K562 (cell line): ENCODE results near the gene FAM167B. TPM values are rescaled to one million over a fixed set of nuclear protein-coding genes. Genes with fewer than 3 reads are reported as not detected.
A peak's percentile ranks its signal among the peaks of the same experiment; 100 is the strongest.

Experiments used
- ATAC-seq: fragments of 200-7000 bp; cut with Tn5 transposase; 3 replicates; pipeline ENCODE4 v1.9.1; 2020; ENCODE audit warnings: moderate library complexity
- BruUV-seq: library from RNA; stranded (reverse); fragments of 400-500 nt; replicated peaks from 2 replicates; lab custom pipeline; 2021; lab: Mats Ljungman, UMichigan
- CTCF ChIA-PET: fragments of 300-600 bp; formaldehyde crosslinking; extraction: SDS; loops from one replicate; lab custom pipeline; 2021; ENCODE audit warnings: low intra/inter-chr PET ratio; lab: Yijun Ruan, JAX
- POLR2A ChIA-PET: fragments of 300-600, 350-650 bp; sonication (Branson Sonifier 250); formaldehyde crosslinking; extraction: SDS; loops from one replicate; lab custom pipeline; 2021; ENCODE audit warnings: antibody characterized with exemption, inconsistent platforms; lab: Yijun Ruan, JAX
- DNase-seq, 4 experiments: peaks; one replicate each; pipeline versions ENCODE4 v3.0.0 to v3.0.0-alpha.2; 2011 to 2018; ENCODE audit warnings: low spot score in 3 of 4, mixed read lengths in 3 of 4; ENCODE audit errors: extremely low read depth in 1 of 4
- FAIRE-seq: peaks from 2 replicates; lab custom pipeline; 2011; peaks lifted over from hg19 to GRCh38; lab: Jason Lieb, UNC
- H2AFZ ChIP-seq: 2 replicates; pipeline ENCODE4 v1.6.0; 2011; ENCODE audit warnings: low read depth, low read length, control low read depth, inconsistent platforms
- H3K27ac ChIP-seq: fragments of 200-600 bp; 3 replicates; pipeline ENCODE4 v1.8.0; 2011; ENCODE audit warnings: low read depth, mild to moderate bottlenecking, control low read depth, inconsistent platforms, low read length, moderate library complexity, mixed read lengths; ENCODE audit errors: extremely low read depth
- H3K27me3 ChIP-seq, 2 experiments: fragments of 300-600 bp in 1 of 2; 2 replicates in 1 of 2; 3 replicates in 1 of 2; pipeline versions ENCODE4 v1.6.0 to v1.8.0; 2011; ENCODE audit warnings: inconsistent platforms in 2 of 2, low read length in 2 of 2, mild to moderate bottlenecking in 1 of 2, mixed read lengths in 1 of 2, moderate library complexity in 1 of 2; ENCODE audit not compliant: control insufficient read depth in 2 of 2, insufficient read depth in 2 of 2
- H3K36me3 ChIP-seq: fragments of 300-600 bp; 3 replicates; pipeline ENCODE4 v1.8.0; 2011; ENCODE audit warnings: mild to moderate bottlenecking, low read length, inconsistent platforms; ENCODE audit not compliant: control insufficient read depth, insufficient read depth
- H3K4me1 ChIP-seq, 2 experiments: fragments of 200-600 bp in 1 of 2; replicated peaks in 1 of 2; 2 replicates in 1 of 2; 3 replicates in 1 of 2; pipeline versions ENCODE4 v1.5.1 to v1.8.0; 2011; ENCODE audit warnings: inconsistent platforms in 2 of 2, low read length in 2 of 2, mild to moderate bottlenecking in 1 of 2, mixed read lengths in 1 of 2, moderate library complexity in 1 of 2; ENCODE audit not compliant: control insufficient read depth in 2 of 2, insufficient read depth in 2 of 2
- H3K4me2 ChIP-seq: 2 replicates; pipeline ENCODE4 v1.6.1; 2011; ENCODE audit warnings: low read length, control low read depth, inconsistent platforms, mixed read lengths; ENCODE audit not compliant: insufficient read depth
- H3K4me3 ChIP-seq: fragments of 200-600 bp; sonication (generic), shearing (Covaris generic); 2 replicates; pipeline ENCODE4 v1.5.1; 2016; ENCODE audit warnings: control low read depth, inconsistent platforms
- H3K79me2 ChIP-seq: fragments of 200-600 bp; 3 replicates; pipeline ENCODE4 v1.8.0; 2011; ENCODE audit warnings: low read length, inconsistent platforms; ENCODE audit not compliant: control insufficient read depth, insufficient read depth
- H3K9ac ChIP-seq, 2 experiments: 2 replicates each; pipeline versions ENCODE4 v1.6.0 to v1.6.1; 2011; ENCODE audit warnings: low read depth in 2 of 2, low read length in 2 of 2, control low read depth in 1 of 2, inconsistent platforms in 1 of 2, mild to moderate bottlenecking in 1 of 2, mixed read lengths in 1 of 2; ENCODE audit not compliant: insufficient read depth in 1 of 2
- H3K9me1 ChIP-seq: one replicate; pipeline ENCODE4 v1.6.0; 2011; ENCODE audit warnings: inconsistent platforms, mild to moderate bottlenecking, low read length, moderate library complexity; ENCODE audit not compliant: control insufficient read depth, insufficient read depth
- H3K9me3 ChIP-seq: replicated peaks from 2 replicates; pipeline ENCODE4 v1.5.1; 2011; ENCODE audit warnings: low read depth, low read length, inconsistent platforms; ENCODE audit not compliant: control insufficient read depth, insufficient read depth
- H4K20me1 ChIP-seq: replicated peaks from 2 replicates; pipeline ENCODE4 v1.6.1; 2011; ENCODE audit warnings: low read length, inconsistent platforms, mixed read lengths; ENCODE audit not compliant: control insufficient read depth, insufficient read depth
- BHLHE40 ChIP-seq: IDR thresholded peaks from 2 replicates; pipeline ENCODE4 v1.6.1; 2011; ENCODE audit warnings: low read length, improper control_type of control experiment
- CREM ChIP-seq: IDR thresholded peaks from 2 replicates; pipeline ENCODE4 v1.6.1; 2014; ENCODE audit warnings: antibody characterized with exemption, low read depth
- CXXC5 ChIP-seq: fragments of 250-450 bp; sonication (Bioruptor Pico); IDR thresholded peaks from 2 replicates; pipeline ENCODE4 v1.8.0; 2022; ENCODE audit warnings: inconsistent platforms, mild to moderate bottlenecking, moderate library complexity
- MYC ChIP-seq, 2 experiments: fragments of 250-450 bp in 1 of 2; sonication (Bioruptor Pico) in 1 of 2; IDR thresholded peaks; 2 replicates each; pipeline versions ENCODE4 v1.5.1 to v1.6.1; 2012 to 2021; ENCODE audit warnings: low read depth in 2 of 2, borderline replicate concordance in 1 of 2, improper control_type of control experiment in 1 of 2, low read length in 1 of 2, mild to moderate bottlenecking in 1 of 2, moderate library complexity in 1 of 2
- POLR2A ChIP-seq: fragments of 450-650 bp; conservative IDR thresholded peaks from 2 replicates; pipeline ENCODE4 v1.6.1; 2016
- RFX5 ChIP-seq: IDR thresholded peaks from 2 replicates; pipeline ENCODE4 v1.6.1; 2011; ENCODE audit warnings: low read depth, mild to moderate bottlenecking, improper control_type of control experiment, low read length
- TEAD4 ChIP-seq, 2 experiments: sonication (generic) in 1 of 2; formaldehyde crosslinking in 1 of 2; IDR thresholded peaks; 2 replicates each; pipeline versions ENCODE4 v1.6.1 to v1.8.0; 2012 to 2022; ENCODE audit warnings: borderline replicate concordance in 1 of 2, inconsistent platforms in 1 of 2, low read length in 1 of 2, mild to moderate bottlenecking in 1 of 2, missing genetic modification reagents in 1 of 2
- ZNF407 ChIP-seq: fragments of 450-650 bp; IDR thresholded peaks from 2 replicates; pipeline ENCODE4 v1.6.1; 2016; ENCODE audit warnings: low read depth
- ZNF431 ChIP-seq: sonication (generic); formaldehyde crosslinking; IDR thresholded peaks from 2 replicates; pipeline ENCODE4 v1.8.0; 2022; ENCODE audit warnings: mild to moderate bottlenecking, missing genetic modification reagents
- ZNF551 ChIP-seq: fragments of 250-450 bp; sonication (Bioruptor Pico); IDR thresholded peaks from 2 replicates; pipeline ENCODE4 v1.5.0; 2021; ENCODE audit warnings: mild to moderate bottlenecking, moderate library complexity
- WGBS: fragments of 100-300 bp; shearing (Covaris generic); methylation state at CpG from one replicate; pipeline ENCODE4 v1.1.6; 2016; ENCODE audit warnings: low coverage, mixed read lengths; ENCODE audit not compliant: insufficient coverage; ENCODE audit errors: missing lambda C conversion rate; 5-methylcytosine and 5-hydroxymethylcytosine counted together
- in situ Hi-C: fragments of 300-500 bp; cut with MboI; formaldehyde crosslinking; loops from 4 replicates; pipeline ENCODE4 v1.15.0; 2018; ENCODE audit warnings: inconsistent platforms, mixed read lengths
- intact Hi-C: fragments of 100-400 bp; cut with micrococcal nuclease; formaldehyde crosslinking; loops from 2 replicates; pipeline ENCODE4 v1.14.2; 2022
- polyA plus RNA-seq, 8 experiments: library from polyadenylated mRNA; depleted of rRNA in 4 of 8; stranded (reverse) in 5 of 8; unstranded in 3 of 8; fragments of >200 nt; fragmentation: Nextera tagmentation in 2 of 8; fragmentation: Illumina TruSeq in 1 of 8; extraction: Ambion mirVana in 2 of 8; extraction: Trizol in 1 of 8; gene quantifications; 2 replicates each; pipeline versions ENCODE4 v1.2.1 to v1.2.3, GENCODE V29; 2011 to 2014; ENCODE audit warnings: inconsistent platforms in 1 of 8, missing spikeins in 1 of 8
- total RNA-seq, 7 experiments: library from RNA; depleted of rRNA in 6 of 7; stranded (reverse); fragments of >200 nt in 6 of 7; fragmentation: Illumina TruSeq in 2 of 7; extraction: Trizol in 2 of 7; gene quantifications; 2 replicates each; pipeline versions ENCODE4 v1.2.1 to v1.2.3, GENCODE V29; 2011 to 2021; ENCODE audit warnings: low replicate concordance in 1 of 7

Gene FAM167B
- total and polyA plus RNA-seq, 9 of the 15 experiments (the other 6 are each of a cell fraction or from before 2014, with no cell fraction given) = not detected

- Histone ChIP-seq H3K79me2 (no peaks in the 10 kb centered on the region), H3K9me1 (no peaks in the 10 kb centered on the region), H3K4me2 (peak overlapping the region; percentile 54; the same call in 1 of the 2 replicates), H3K4me3 (no peak overlapping the region), H3K27ac (no peak overlapping the region), H3K36me3 (no peaks in the 10 kb centered on the region), H3K4me1 (peaks cover 27 to 33% of the 10 kb centered on the region in 2 experiments; a peak in 4 of 5 replicates), H3K9me3 (no peaks in the 10 kb centered on the region), H2AFZ (peak overlapping the region; percentile 99), H3K9ac (no peak overlapping the region), H4K20me1 (no peaks in the 10 kb centered on the region), H3K27me3 (no peaks in the 10 kb centered on the region)
- DNase-seq (peak; percentile 90 to 92 (median 92)), ATAC-seq (peak; percentile 93), FAIRE-seq (peak; percentile 67)
- intact Hi-C loops (loop anchor here (5.0 kb wide), 1 partner anchor 41 kb away; the partner anchor contains the start of genes DCDC2B and IQCC), in situ Hi-C loops (no loop called here)
- ChIA-PET CTCF (interaction anchor here (0.7 to 1.4 kb wide), 2 partner anchors 32 to 138 kb away, joined by 3 to 8 read pairs; no protein-coding TSS in a partner anchor), POLR2A (interaction anchor here (0.6 to 1.9 kb wide), 15 partner anchors 7 to 89 kb away, joined by 3 to 9 read pairs (median 4); partner anchors contain the start of gene IQCC)
- WGBS = 9% methylated on average over 22 of the region's 31 CpGs
- BruUV-seq = no TSS peak
- TF ChIP-seq POLR2A (no peak), TEAD4 (IDR thresholded peaks at IDR 0.05; ENCODE audit: low read length) (peak; percentile 30; the same call in 1 of the 2 replicates), TEAD4 (CRISPR knock-in tag; IDR thresholded peaks at IDR 0.05; ENCODE audit: borderline replicate concordance) (no peak), ZNF431 (CRISPR knock-in tag) (no peak), ZNF407 (peak; percentile 70), ZNF551 (no peak), MYC (IDR thresholded peaks at IDR 0.05; ENCODE audit: low read depth, low read length) (peak; percentile 82), MYC (CRISPR knock-in tag; IDR thresholded peaks at IDR 0.05; ENCODE audit: borderline replicate concordance, low read depth) (no peak), RFX5 (no peak), BHLHE40 (peak; percentile 50; the same call in 1 of the 2 replicates), CXXC5 (CRISPR knock-in tag) (peak; percentile 64), CREM (peak; percentile 63)
Measured at GRCh38 chr1:32247983-32248889, 1.2 kb downstream of the FAM167B start.
